HepG2 (cell line): ENCODE results near the gene BANP. TPM values are rescaled to one million over a fixed set of nuclear protein-coding genes. Genes with fewer than 3 reads are reported as not detected.

Experiments
- HIVEP1 ChIP-seq: sonication (generic); formaldehyde crosslinking; IDR thresholded peaks from 2 replicates; pipeline ENCODE4 v1.4.0; 2020; ENCODE audit warnings: mild to moderate bottlenecking, missing genetic modification reagents
- HNF4A ChIP-seq: sonication (generic); formaldehyde crosslinking; IDR thresholded peaks from 2 replicates; pipeline ENCODE4 v1.4.0; 2020; ENCODE audit warnings: missing genetic modification reagents
- HNF4G ChIP-seq, 2 experiments: sonication (generic) in 1 of 2; formaldehyde crosslinking in 1 of 2; IDR thresholded peaks; 2 replicates each; pipeline versions ENCODE4 v1.4.0 to v1.6.1; 2011 to 2020; ENCODE audit warnings: borderline replicate concordance in 2 of 2, low read depth in 2 of 2, mild to moderate bottlenecking in 2 of 2, low read length in 1 of 2, missing genetic modification reagents in 1 of 2, moderate library complexity in 1 of 2
- IKZF4 ChIP-seq: sonication (generic); formaldehyde crosslinking; IDR thresholded peaks from 2 replicates; pipeline ENCODE4 v1.5.1; 2020; ENCODE audit warnings: borderline replicate concordance, mild to moderate bottlenecking, low read depth, missing genetic modification reagents; ENCODE audit errors: not compliant biosample characterization
- KDM6A ChIP-seq: IDR thresholded peaks from 2 replicates; pipeline ENCODE4 v1.6.1; 2016; ENCODE audit warnings: low read depth
- MYC ChIP-seq: sonication (generic); formaldehyde crosslinking; IDR thresholded peaks from 2 replicates; pipeline ENCODE4 v1.9.0; 2021; ENCODE audit warnings: missing genetic modification reagents, borderline replicate concordance
- NFIC ChIP-seq: IDR thresholded peaks from 2 replicates; pipeline ENCODE4 v1.6.1; 2012; ENCODE audit warnings: mild to moderate bottlenecking, low read length, inconsistent platforms
- ZFP62 ChIP-seq: sonication (generic); formaldehyde crosslinking; IDR thresholded peaks from 2 replicates; pipeline ENCODE4 v1.4.0; 2020; ENCODE audit warnings: missing genetic modification reagents
- polyA plus RNA-seq, 8 experiments: library from polyadenylated mRNA; depleted of rRNA in 3 of 8; stranded (reverse) in 7 of 8; unstranded in 1 of 8; fragments of >200 nt; fragmentation: Illumina TruSeq in 4 of 8; extraction: Trizol in 4 of 8; gene quantifications; 2 replicates each; pipeline versions ENCODE4 v1.2.1 to v1.2.3, GENCODE V29; 2011 to 2016; ENCODE audit warnings: low read depth in 4 of 8, missing spikeins in 1 of 8, mixed read lengths in 1 of 8; ENCODE audit not compliant: insufficient read depth in 1 of 8
- total RNA-seq, 5 experiments: library from RNA; depleted of rRNA; stranded (reverse); fragments of >200 nt; fragmentation: Illumina TruSeq; extraction: Trizol; gene quantifications; 2 replicates each; pipeline ENCODE4 v1.2.3, GENCODE V29; 2016; ENCODE audit warnings: low read depth in 1 of 5
- TF ChIP-seq, protein P1 (sequence below): sonication (generic); formaldehyde crosslinking; IDR thresholded peaks from 2 replicates; pipeline ENCODE4 v1.8.0; 2022; ENCODE audit warnings: missing genetic modification reagents, mild to moderate bottlenecking, inconsistent platforms, borderline replicate concordance
- TF ChIP-seq, protein P2 (sequence below): sonication (generic); formaldehyde crosslinking; IDR thresholded peaks from 2 replicates; pipeline ENCODE4 v1.4.0; 2020; ENCODE audit warnings: missing genetic modification reagents
- TF ChIP-seq, protein P3 (sequence below): sonication (generic); formaldehyde crosslinking; IDR thresholded peaks from 2 replicates; pipeline ENCODE4 v1.4.0; 2020; ENCODE audit warnings: low read depth, missing genetic modification reagents
- TF ChIP-seq, protein P4 (sequence below): IDR thresholded peaks from 2 replicates; pipeline ENCODE4 v1.6.1; 2018; ENCODE audit warnings: missing genetic modification reagents, mild to moderate bottlenecking, missing compliant biosample characterization
- TF ChIP-seq, protein P5 (sequence below): sonication (generic); formaldehyde crosslinking; conservative IDR thresholded peaks from 2 replicates; pipeline ENCODE4 v1.4.0; 2020; ENCODE audit warnings: mild to moderate bottlenecking, missing genetic modification reagents, moderate library complexity
- TF ChIP-seq, protein P6 (sequence below): sonication (generic); formaldehyde crosslinking; IDR thresholded peaks from 2 replicates; pipeline ENCODE4 v1.8.1; 2022; ENCODE audit warnings: mild to moderate bottlenecking, missing genetic modification reagents

The BANP gene
- total and polyA plus RNA-seq, 2 of the 13 experiments (the other 11 are each of a cell fraction or from before 2014, with no cell fraction given), result 20.2 to 23.8 TPM

DNA sequence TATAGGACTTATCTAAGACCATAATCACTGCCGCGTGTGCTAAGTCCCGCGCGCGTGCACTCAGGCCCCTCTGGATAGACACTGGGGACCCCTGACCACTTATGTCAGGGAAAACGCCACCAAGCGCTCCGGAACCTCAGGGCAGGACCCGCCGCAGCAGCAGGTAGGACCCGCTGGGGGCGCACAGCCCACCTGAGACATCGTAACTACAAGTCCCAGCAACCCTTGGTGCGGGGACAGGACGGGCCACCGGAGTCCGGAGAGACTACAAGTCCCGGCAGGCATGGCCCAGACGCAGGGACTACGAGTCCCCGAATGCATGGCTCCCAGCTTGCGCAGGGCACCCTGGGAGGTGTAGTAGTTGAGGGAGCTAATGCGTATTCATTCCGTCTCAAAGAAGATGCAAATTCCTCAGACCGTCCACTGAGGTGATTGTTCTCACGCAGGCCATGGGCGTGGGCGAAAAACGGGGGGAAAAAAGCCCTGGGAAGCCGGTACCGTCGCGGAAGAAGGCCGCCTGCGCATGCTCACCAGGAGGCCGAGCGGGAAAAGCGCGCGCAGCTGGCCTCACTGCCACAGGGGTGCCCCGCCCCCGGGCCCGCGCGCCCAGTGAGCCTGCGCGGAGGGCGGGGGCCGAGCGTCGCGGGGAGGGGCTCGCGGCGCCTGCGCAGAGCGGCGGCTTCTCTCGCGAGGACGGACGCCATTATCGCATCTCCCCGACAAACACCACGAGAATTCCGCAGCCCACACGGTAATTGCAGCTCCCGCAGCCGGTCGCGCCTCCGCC is at the start of gene BANP (continued):
- TF ChIP-seq IKZF4 (CRISPR knock-in tag) (peak; percentile 55), MYC (CRISPR knock-in tag) (peak; percentile 77; the same call in 1 of the 2 replicates), KDM6A (0 out of 2 replicates have a peak, but pooled peaks have one; percentile 27), ZFP62 (CRISPR knock-in tag) (peak; percentile 100), NFIC (no peak), HNF4A (CRISPR knock-in tag) (peak; percentile 52; the same call in 1 of the 2 replicates), HNF4G (IDR thresholded peaks at IDR 0.05; ENCODE audit: borderline replicate concordance, low read depth, low read length) (no peak; the same call in 1 of the 2 replicates), HNF4G (CRISPR knock-in tag; IDR thresholded peaks at IDR 0.05; ENCODE audit: borderline replicate concordance, low read depth) (peak; percentile 70; the same call in 1 of the 2 replicates), HIVEP1 (CRISPR knock-in tag) (peak; percentile 53; the same call in 1 of the 2 replicates)
- TF ChIP-seq, protein P1, sequence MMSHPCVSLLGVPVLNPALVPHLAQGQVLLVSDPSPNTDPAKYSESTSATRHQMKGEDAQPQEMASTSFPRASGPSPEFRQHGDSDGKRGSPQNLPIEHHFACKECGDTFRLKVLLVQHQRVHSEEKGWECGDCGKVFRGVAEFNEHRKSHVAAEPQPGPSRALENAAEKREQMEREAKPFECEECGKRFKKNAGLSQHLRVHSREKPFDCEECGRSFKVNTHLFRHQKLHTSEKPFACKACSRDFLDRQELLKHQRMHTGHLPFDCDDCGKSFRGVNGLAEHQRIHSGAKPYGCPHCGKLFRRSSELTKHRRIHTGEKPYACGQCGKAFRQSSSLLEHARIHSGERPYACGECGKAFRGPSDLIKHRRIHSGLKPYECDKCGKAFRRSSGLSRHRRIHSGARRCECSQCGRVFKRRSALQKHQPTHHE (CRISPR knock-in tag), result 0 out of 2 replicates have a peak, but pooled peaks have one; percentile 81
- TF ChIP-seq, protein P2, sequence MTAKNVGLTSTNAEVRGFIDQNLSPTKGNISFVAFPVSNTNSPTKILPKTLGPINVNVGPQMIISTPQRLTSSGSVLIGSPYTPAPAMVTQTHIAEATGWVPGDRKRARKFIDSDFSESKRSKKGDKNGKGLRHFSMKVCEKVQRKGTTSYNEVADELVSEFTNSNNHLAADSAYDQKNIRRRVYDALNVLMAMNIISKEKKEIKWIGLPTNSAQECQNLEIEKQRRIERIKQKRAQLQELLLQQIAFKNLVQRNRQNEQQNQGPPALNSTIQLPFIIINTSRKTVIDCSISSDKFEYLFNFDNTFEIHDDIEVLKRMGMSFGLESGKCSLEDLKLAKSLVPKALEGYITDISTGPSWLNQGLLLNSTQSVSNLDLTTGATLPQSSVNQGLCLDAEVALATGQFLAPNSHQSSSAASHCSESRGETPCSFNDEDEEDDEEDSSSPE (CRISPR knock-in tag), result peak; percentile 96
- TF ChIP-seq, protein P3, sequence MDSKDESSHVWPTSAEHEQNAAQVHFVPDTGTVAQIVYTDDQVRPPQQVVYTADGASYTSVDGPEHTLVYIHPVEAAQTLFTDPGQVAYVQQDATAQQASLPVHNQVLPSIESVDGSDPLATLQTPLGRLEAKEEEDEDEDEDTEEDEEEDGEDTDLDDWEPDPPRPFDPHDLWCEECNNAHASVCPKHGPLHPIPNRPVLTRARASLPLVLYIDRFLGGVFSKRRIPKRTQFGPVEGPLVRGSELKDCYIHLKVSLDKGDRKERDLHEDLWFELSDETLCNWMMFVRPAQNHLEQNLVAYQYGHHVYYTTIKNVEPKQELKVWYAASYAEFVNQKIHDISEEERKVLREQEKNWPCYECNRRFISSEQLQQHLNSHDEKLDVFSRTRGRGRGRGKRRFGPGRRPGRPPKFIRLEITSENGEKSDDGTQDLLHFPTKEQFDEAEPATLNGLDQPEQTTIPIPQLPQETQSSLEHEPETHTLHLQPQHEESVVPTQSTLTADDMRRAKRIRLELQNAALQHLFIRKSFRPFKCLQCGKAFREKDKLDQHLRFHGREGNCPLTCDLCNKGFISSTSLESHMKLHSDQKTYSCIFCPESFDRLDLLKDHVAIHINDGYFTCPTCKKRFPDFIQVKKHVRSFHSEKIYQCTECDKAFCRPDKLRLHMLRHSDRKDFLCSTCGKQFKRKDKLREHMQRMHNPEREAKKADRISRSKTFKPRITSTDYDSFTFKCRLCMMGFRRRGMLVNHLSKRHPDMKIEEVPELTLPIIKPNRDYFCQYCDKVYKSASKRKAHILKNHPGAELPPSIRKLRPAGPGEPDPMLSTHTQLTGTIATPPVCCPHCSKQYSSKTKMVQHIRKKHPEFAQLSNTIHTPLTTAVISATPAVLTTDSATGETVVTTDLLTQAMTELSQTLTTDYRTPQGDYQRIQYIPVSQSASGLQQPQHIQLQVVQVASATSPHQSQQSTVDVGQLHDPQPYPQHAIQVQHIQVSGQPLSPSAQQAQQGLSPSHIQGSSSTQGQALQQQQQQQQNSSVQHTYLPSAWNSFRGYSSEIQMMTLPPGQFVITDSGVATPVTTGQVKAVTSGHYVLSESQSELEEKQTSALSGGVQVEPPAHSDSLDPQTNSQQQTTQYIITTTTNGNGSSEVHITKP (CRISPR knock-in tag), result peak; percentile 74; the same call in 1 of the 2 replicates
- TF ChIP-seq, protein P4, sequence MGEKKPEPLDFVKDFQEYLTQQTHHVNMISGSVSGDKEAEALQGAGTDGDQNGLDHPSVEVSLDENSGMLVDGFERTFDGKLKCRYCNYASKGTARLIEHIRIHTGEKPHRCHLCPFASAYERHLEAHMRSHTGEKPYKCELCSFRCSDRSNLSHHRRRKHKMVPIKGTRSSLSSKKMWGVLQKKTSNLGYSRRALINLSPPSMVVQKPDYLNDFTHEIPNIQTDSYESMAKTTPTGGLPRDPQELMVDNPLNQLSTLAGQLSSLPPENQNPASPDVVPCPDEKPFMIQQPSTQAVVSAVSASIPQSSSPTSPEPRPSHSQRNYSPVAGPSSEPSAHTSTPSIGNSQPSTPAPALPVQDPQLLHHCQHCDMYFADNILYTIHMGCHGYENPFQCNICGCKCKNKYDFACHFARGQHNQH (CRISPR knock-in tag), result peak; percentile 89; the same call in 1 of the 2 replicates
- TF ChIP-seq, protein P5, sequence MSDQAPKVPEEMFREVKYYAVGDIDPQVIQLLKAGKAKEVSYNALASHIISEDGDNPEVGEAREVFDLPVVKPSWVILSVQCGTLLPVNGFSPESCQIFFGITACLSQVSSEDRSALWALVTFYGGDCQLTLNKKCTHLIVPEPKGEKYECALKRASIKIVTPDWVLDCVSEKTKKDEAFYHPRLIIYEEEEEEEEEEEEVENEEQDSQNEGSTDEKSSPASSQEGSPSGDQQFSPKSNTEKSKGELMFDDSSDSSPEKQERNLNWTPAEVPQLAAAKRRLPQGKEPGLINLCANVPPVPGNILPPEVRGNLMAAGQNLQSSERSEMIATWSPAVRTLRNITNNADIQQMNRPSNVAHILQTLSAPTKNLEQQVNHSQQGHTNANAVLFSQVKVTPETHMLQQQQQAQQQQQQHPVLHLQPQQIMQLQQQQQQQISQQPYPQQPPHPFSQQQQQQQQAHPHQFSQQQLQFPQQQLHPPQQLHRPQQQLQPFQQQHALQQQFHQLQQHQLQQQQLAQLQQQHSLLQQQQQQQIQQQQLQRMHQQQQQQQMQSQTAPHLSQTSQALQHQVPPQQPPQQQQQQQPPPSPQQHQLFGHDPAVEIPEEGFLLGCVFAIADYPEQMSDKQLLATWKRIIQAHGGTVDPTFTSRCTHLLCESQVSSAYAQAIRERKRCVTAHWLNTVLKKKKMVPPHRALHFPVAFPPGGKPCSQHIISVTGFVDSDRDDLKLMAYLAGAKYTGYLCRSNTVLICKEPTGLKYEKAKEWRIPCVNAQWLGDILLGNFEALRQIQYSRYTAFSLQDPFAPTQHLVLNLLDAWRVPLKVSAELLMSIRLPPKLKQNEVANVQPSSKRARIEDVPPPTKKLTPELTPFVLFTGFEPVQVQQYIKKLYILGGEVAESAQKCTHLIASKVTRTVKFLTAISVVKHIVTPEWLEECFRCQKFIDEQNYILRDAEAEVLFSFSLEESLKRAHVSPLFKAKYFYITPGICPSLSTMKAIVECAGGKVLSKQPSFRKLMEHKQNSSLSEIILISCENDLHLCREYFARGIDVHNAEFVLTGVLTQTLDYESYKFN (CRISPR knock-in tag), result peak; percentile 64
- TF ChIP-seq, protein P6, sequence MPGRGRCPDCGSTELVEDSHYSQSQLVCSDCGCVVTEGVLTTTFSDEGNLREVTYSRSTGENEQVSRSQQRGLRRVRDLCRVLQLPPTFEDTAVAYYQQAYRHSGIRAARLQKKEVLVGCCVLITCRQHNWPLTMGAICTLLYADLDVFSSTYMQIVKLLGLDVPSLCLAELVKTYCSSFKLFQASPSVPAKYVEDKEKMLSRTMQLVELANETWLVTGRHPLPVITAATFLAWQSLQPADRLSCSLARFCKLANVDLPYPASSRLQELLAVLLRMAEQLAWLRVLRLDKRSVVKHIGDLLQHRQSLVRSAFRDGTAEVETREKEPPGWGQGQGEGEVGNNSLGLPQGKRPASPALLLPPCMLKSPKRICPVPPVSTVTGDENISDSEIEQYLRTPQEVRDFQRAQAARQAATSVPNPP (CRISPR knock-in tag), result no peak
